Measurements from ENCODE around the gene TM4SF5.
"Not testable (repeated sequence)": the region's sequence is repeated elsewhere in the genome, so short reads cannot be mapped to it uniquely, and the experiment has no call there.

DNA sequence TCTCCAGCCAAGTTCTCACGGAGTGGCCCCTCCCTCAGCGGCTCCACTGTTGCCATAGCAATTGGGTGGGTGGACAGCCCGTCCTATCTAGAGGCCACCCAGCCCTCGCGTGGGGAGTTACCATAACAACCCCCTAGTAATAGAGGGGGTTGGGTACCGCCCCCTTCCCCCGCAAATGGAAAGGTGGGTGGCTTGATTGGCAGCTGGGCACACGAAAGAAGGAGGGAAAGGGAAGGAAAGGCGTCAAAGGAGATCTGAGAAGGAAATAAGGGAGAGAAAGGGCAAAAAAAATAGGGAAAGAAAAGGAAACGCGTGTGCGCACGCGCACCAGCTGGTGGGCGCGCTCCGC lies 61.1 kb downstream of the TM4SF5 start:
- not testable (repeated sequence) for TF ChIP-seq POLR2AphosphoS5, POLR2A (IDR thresholded peaks at IDR 0.05; ENCODE audit: low read depth, low read length)

Measured in GM12892 (cell line).